Nephron (organoid): ENCODE results near the gene THSD4.

Experiments used
- H3K27ac Mint-ChIP-seq, 3 experiments: 2 replicates each; pipeline ENCODE4 v1.8.0; 2020; ENCODE audit warnings: mixed read lengths in 3 of 3, mild to moderate bottlenecking in 2 of 3, moderate library complexity in 1 of 3
- H3K27me3 Mint-ChIP-seq: 2 replicates; pipeline ENCODE4 v1.8.0; 2021; ENCODE audit warnings: low read depth, mild to moderate bottlenecking, moderate library complexity, mixed read lengths
- H3K36me3 Mint-ChIP-seq: 2 replicates; pipeline ENCODE4 v1.8.0; 2020; ENCODE audit warnings: low read depth, mixed read lengths
- H3K4me1 Mint-ChIP-seq: 2 replicates; pipeline ENCODE4 v1.8.0; 2020; ENCODE audit warnings: mixed read lengths
- H3K4me3 Mint-ChIP-seq, 3 experiments: 2 replicates each; pipeline ENCODE4 v1.8.0; 2020; ENCODE audit warnings: mild to moderate bottlenecking in 3 of 3, mixed read lengths in 3 of 3, moderate library complexity in 2 of 3
- H3K9me3 Mint-ChIP-seq: 2 replicates; pipeline ENCODE4 v1.8.0; 2020; ENCODE audit warnings: mixed read lengths
- CTCF ChIP-seq, 3 experiments: fragments of 200-600 bp; sonication (generic); IDR thresholded peaks; one replicate each; pipeline ENCODE4 v1.5.0; 2021; ENCODE audit warnings: antibody characterized with exemption in 3 of 3; ENCODE audit not compliant: unreplicated experiment in 3 of 3

Gene THSD4

GRCh38 chr15:71385457-71385856 lies 270.2 kb downstream of the THSD4 start:
- no peak for TF ChIP-seq CTCF (IDR thresholded peaks at IDR 0.05; ENCODE audit: unreplicated experiment in 3 of 3)
- H3K9me3 Mint-ChIP-seq: peaks cover 5% of the 10 kb centered on the region
- H3K27ac Mint-ChIP-seq: peak overlapping the region; percentile 38 to 71 (median 69)
- H3K4me1 Mint-ChIP-seq: peaks cover 47% of the 10 kb centered on the region
- no peaks in the 10 kb centered on the region for H3K27me3 Mint-ChIP-seq
- H3K36me3 Mint-ChIP-seq: no peaks in the 10 kb centered on the region
- no peak overlapping the region for H3K4me3 Mint-ChIP-seq

- Mint-ChIP-seq H3K4me3 (no peak overlapping the region), H3K4me1 (peaks cover 49% of the 10 kb centered on the region), H3K27ac (peak overlapping the region in 2 of 3 experiments; percentile 69 to 71), H3K9me3 (peaks cover 5% of the 10 kb centered on the region), H3K27me3 (no peaks in the 10 kb centered on the region), H3K36me3 (no peaks in the 10 kb centered on the region)
- no peak for TF ChIP-seq CTCF (IDR thresholded peaks at IDR 0.05; ENCODE audit: unreplicated experiment in 3 of 3)
Observed at GRCh38 chr15:71386005-71386404, 270.7 kb downstream of the THSD4 start.

- no peaks in the 10 kb centered on the region for H3K36me3 Mint-ChIP-seq
- H3K9me3 Mint-ChIP-seq: peaks cover 5% of the 10 kb centered on the region
- no peak overlapping the region for H3K4me3 Mint-ChIP-seq
- H3K27ac Mint-ChIP-seq: peak overlapping the region in 2 of 3 experiments; percentile 2 to 5
- peak; percentile 55 to 62 (median 61) for TF ChIP-seq CTCF (IDR thresholded peaks at IDR 0.05; ENCODE audit: unreplicated experiment in 3 of 3)
- no peaks in the 10 kb centered on the region for H3K27me3 Mint-ChIP-seq
- peaks cover 53% of the 10 kb centered on the region for H3K4me1 Mint-ChIP-seq
Observed at GRCh38 chr15:71386448-71387236, 271.4 kb downstream of the THSD4 start.

- peaks cover 5% of the 10 kb centered on the region for H3K9me3 Mint-ChIP-seq
Observed at GRCh38 chr15:71387810-71388209, 272.5 kb downstream of the THSD4 start.

GRCh38 chr15:71390096-71390495 lies 274.8 kb downstream of the THSD4 start:
- Mint-ChIP-seq H3K4me3 (no peak overlapping the region), H3K27ac (peak overlapping the region in 1 of 3 experiments; percentile 57), H3K9me3 (peaks cover 5% of the 10 kb centered on the region), H3K4me1 (peaks cover 69% of the 10 kb centered on the region), H3K27me3 (no peaks in the 10 kb centered on the region), H3K36me3 (no peaks in the 10 kb centered on the region)
- no peak for TF ChIP-seq CTCF (IDR thresholded peaks at IDR 0.05; ENCODE audit: unreplicated experiment in 3 of 3)

More at GRCh38 chr15:71387810-71388209, 272.5 kb downstream of the THSD4 start:
- no peaks in the 10 kb centered on the region for H3K27me3 Mint-ChIP-seq
- no peak overlapping the region for H3K4me3 Mint-ChIP-seq
- peaks cover 65% of the 10 kb centered on the region for H3K4me1 Mint-ChIP-seq
- no peak for TF ChIP-seq CTCF (IDR thresholded peaks at IDR 0.05; ENCODE audit: unreplicated experiment in 3 of 3)
- H3K36me3 Mint-ChIP-seq: no peaks in the 10 kb centered on the region
- peak overlapping the region in 1 of 3 experiments; percentile 73 for H3K27ac Mint-ChIP-seq
